Brain microvascular endothelial cell (primary cell): ENCODE results near the gene RDH5.

Experiments
- DNase-seq: peaks from one replicate; pipeline ENCODE4 v3.0.0-alpha.2; 2020
- H3K27ac ChIP-seq: fragments of 250-450 bp; sonication (Bioruptor Pico); 2 replicates; pipeline ENCODE4 v1.5.1; 2020; ENCODE audit warnings: mild to moderate bottlenecking, moderate library complexity
- H3K27me3 ChIP-seq: fragments of 250-450 bp; sonication (Bioruptor Pico); replicated peaks from 2 replicates; pipeline ENCODE4 v1.5.1; 2020; ENCODE audit warnings: mild to moderate bottlenecking
- H3K36me3 ChIP-seq: fragments of 250-450 bp; sonication (Bioruptor Pico); replicated peaks from 2 replicates; pipeline ENCODE4 v1.5.1; 2020; ENCODE audit warnings: mild to moderate bottlenecking
- H3K4me3 ChIP-seq: 2 replicates; pipeline ENCODE4 v1.5.1; 2011; ENCODE audit warnings: low read depth, mild to moderate bottlenecking, control low read depth, low read length, moderate library complexity
- CTCF ChIP-seq: IDR thresholded peaks from 2 replicates; pipeline ENCODE4 v1.5.1; 2011; ENCODE audit warnings: low read depth, mild to moderate bottlenecking, moderate library complexity, low read length, control low read depth, inconsistent platforms; ENCODE audit errors: missing control alignments
- in situ Hi-C: cut with HindIII; loops from 2 replicates; pipeline ENCODE4 v1.10.0; 2017; ENCODE audit warnings: low sequenced_read_pairs, low pct_ligation_motif_present

Gene RDH5

GRCh38 chr12:55722948-55723347 lies 2.8 kb downstream of the RDH5 start:
- DNase-seq, result no peak
- peaks cover 44% of the 10 kb centered on the region for H3K36me3 ChIP-seq
- no peak for TF ChIP-seq CTCF
- H3K4me3 ChIP-seq, result no peak overlapping the region
- no peaks in the 10 kb centered on the region for H3K27me3 ChIP-seq
- H3K27ac ChIP-seq, result no peak overlapping the region
- in situ Hi-C loops, result no loop called here

- no peaks in the 10 kb centered on the region for H3K27me3 ChIP-seq
- DNase-seq, result no peak
- H3K4me3 ChIP-seq, result no peak overlapping the region
- H3K27ac ChIP-seq, result no peak overlapping the region
- H3K36me3 ChIP-seq, result peaks cover 46% of the 10 kb centered on the region
- TF ChIP-seq CTCF, result no peak
- in situ Hi-C loops, result no loop called here
Measured at GRCh38 chr12:55723516-55724225, 3.5 kb downstream of the RDH5 start.

GRCh38 chr12:55724226-55724939 lies 4.2 kb downstream of the RDH5 start:
- H3K27ac ChIP-seq, result no peak overlapping the region
- H3K27me3 ChIP-seq, result no peaks in the 10 kb centered on the region
- DNase-seq, result peak; percentile 72
- no peak overlapping the region for H3K4me3 ChIP-seq
- H3K36me3 ChIP-seq, result peaks cover 46% of the 10 kb centered on the region
- peak; percentile 83 for TF ChIP-seq CTCF
- in situ Hi-C loops, result no loop called here

- Histone ChIP-seq H3K27ac (no peak overlapping the region), H3K27me3 (no peaks in the 10 kb centered on the region), H3K4me3 (no peak overlapping the region), H3K36me3 (peaks cover 46% of the 10 kb centered on the region)
- no peak for DNase-seq
- in situ Hi-C loops, result no loop called here
- no peak for TF ChIP-seq CTCF
Measured at GRCh38 chr12:55724940-55725309, 4.7 kb downstream of the RDH5 start.

- TF ChIP-seq CTCF, result no peak
- Histone ChIP-seq H3K4me3 (no peak overlapping the region), H3K36me3 (peaks cover 46% of the 10 kb centered on the region), H3K27ac (no peak overlapping the region), H3K27me3 (no peaks in the 10 kb centered on the region)
- in situ Hi-C loops, result no loop called here
- no peak for DNase-seq
Measured at GRCh38 chr12:55725556-55725955, 5.4 kb downstream of the RDH5 start.
